HFFc6 (cell line): ENCODE measurements around the gene JAZF1. TPM values are rescaled to one million over a fixed set of nuclear protein-coding genes. Genes with fewer than 3 reads are reported as not detected.

Experiments
- DNase-seq: peaks from one replicate; pipeline ENCODE4 v3.0.0-alpha.2; 2018
- H3K27ac Mint-ChIP-seq: 2 replicates; pipeline ENCODE4 v1.8.0; 2020; ENCODE audit warnings: mild to moderate bottlenecking, mixed read lengths
- H3K27me3 Mint-ChIP-seq: 2 replicates; pipeline ENCODE4 v1.8.0; 2021; ENCODE audit warnings: mild to moderate bottlenecking, moderate library complexity, mixed read lengths; ENCODE audit not compliant: insufficient read depth
- H3K36me3 Mint-ChIP-seq: 2 replicates; pipeline ENCODE4 v1.8.0; 2021; ENCODE audit warnings: low read depth, mixed read lengths
- H3K4me1 Mint-ChIP-seq: 2 replicates; pipeline ENCODE4 v1.8.0; 2020; ENCODE audit warnings: low read depth, mixed read lengths
- H3K4me3 Mint-ChIP-seq: 2 replicates; pipeline ENCODE4 v1.8.0; 2020; ENCODE audit warnings: mild to moderate bottlenecking, moderate library complexity, mixed read lengths
- H3K9me3 Mint-ChIP-seq: 2 replicates; pipeline ENCODE4 v1.8.0; 2020; ENCODE audit warnings: mild to moderate bottlenecking, mixed read lengths
- CTCF ChIP-seq: fragments of 200-600 bp; sonication (generic); IDR thresholded peaks from 2 replicates; pipeline ENCODE4 v1.5.0; 2021; ENCODE audit warnings: antibody characterized with exemption, mild to moderate bottlenecking
- total RNA-seq, 6 experiments: library from RNA; stranded (reverse); fragmentation: NEBNext Ultra II Directional; extraction: Animal tissue kit (Norgen Biotek cat#: 25700); gene quantifications; 2 replicates in 1 of 6; 3 replicates in 5 of 6; pipeline ENCODE4 v1.2.3, GENCODE V29; 2021

JAZF1 gene
- total RNA-seq, 6 experiments from 2014 or later: 17.5 to 26.3 (median 21.4) TPM

GRCh38 chr7:28028471-28028870 lies 152.1 kb downstream of the JAZF1 start:
- H3K9me3 Mint-ChIP-seq: no peaks in the 10 kb centered on the region
- peak overlapping the region; percentile 60 for H3K27ac Mint-ChIP-seq
- DNase-seq: no peak
- H3K4me1 Mint-ChIP-seq: peaks cover 91% of the 10 kb centered on the region
- H3K36me3 Mint-ChIP-seq: peaks cover 3% of the 10 kb centered on the region; the same call in 1 of the 2 replicates
- no peak for TF ChIP-seq CTCF
- peak overlapping the region; percentile 27 for H3K4me3 Mint-ChIP-seq
- H3K27me3 Mint-ChIP-seq: peaks cover 4% of the 10 kb centered on the region

GRCh38 chr7:28026237-28026636 lies 154.4 kb downstream of the JAZF1 start:
- H3K4me1 Mint-ChIP-seq: peaks cover 71% of the 10 kb centered on the region
- H3K27me3 Mint-ChIP-seq: peaks cover 4% of the 10 kb centered on the region; the same call in 1 of the 2 replicates

GRCh38 chr7:28024786-28025334 lies 155.7 kb downstream of the JAZF1 start:
- no peak for DNase-seq
- TF ChIP-seq CTCF: no peak
- Mint-ChIP-seq H3K27ac (no peak overlapping the region; the same call in 1 of the 2 replicates), H3K4me3 (no peak overlapping the region), H3K27me3 (peaks cover 4% of the 10 kb centered on the region; the same call in 1 of the 2 replicates), H3K36me3 (peaks cover 3% of the 10 kb centered on the region; the same call in 1 of the 2 replicates), H3K4me1 (peaks cover 71% of the 10 kb centered on the region), H3K9me3 (no peaks in the 10 kb centered on the region)

More at GRCh38 chr7:28026237-28026636, 154.4 kb downstream of the JAZF1 start:
- Mint-ChIP-seq H3K36me3 (peaks cover 3% of the 10 kb centered on the region; the same call in 1 of the 2 replicates), H3K9me3 (no peaks in the 10 kb centered on the region), H3K4me3 (no peak overlapping the region), H3K27ac (no peak overlapping the region)
- no peak for DNase-seq
- no peak for TF ChIP-seq CTCF

- peak overlapping the region; percentile 84 for H3K27ac Mint-ChIP-seq
- peaks cover 69% of the 10 kb centered on the region for H3K4me1 Mint-ChIP-seq
- peak; percentile 91 for TF ChIP-seq CTCF
- H3K27me3 Mint-ChIP-seq: no peaks in the 10 kb centered on the region; the same call in 1 of the 2 replicates
- H3K4me3 Mint-ChIP-seq: peak overlapping the region; percentile 26
- no peaks in the 10 kb centered on the region for H3K9me3 Mint-ChIP-seq
- peak; percentile 73 for DNase-seq
- peaks cover 12% of the 10 kb centered on the region for H3K36me3 Mint-ChIP-seq
Measured at GRCh38 chr7:28020302-28020940, 160.2 kb downstream of the JAZF1 start.

- Mint-ChIP-seq H3K36me3 (peaks cover 17% of the 10 kb centered on the region), H3K4me1 (peaks cover 54% of the 10 kb centered on the region), H3K27ac (peak overlapping the region; percentile 84), H3K27me3 (no peaks in the 10 kb centered on the region; the same call in 1 of the 2 replicates), H3K4me3 (peak overlapping the region; percentile 43), H3K9me3 (peaks cover 5% of the 10 kb centered on the region)
- no peak for TF ChIP-seq CTCF
- DNase-seq: no peak
Measured at GRCh38 chr7:28018856-28019465, 161.6 kb downstream of the JAZF1 start.
